Retinal pigment epithelial cell (primary cell): ENCODE data around the gene ABHD2.

Source experiments
- DNase-seq: peaks from one replicate; pipeline ENCODE4 v3.0.0-alpha.2; 2010; ENCODE audit warnings: low read depth
- H3K4me3 ChIP-seq: 2 replicates; pipeline ENCODE4 v1.5.1; 2011; ENCODE audit warnings: mild to moderate bottlenecking, low read length, control low read depth, moderate library complexity
- TF ChIP-seq, protein P1 (sequence below): conservative IDR thresholded peaks from 2 replicates; pipeline ENCODE4 v1.5.1; 2011; ENCODE audit warnings: low read depth, low read length, control low read depth, inconsistent platforms

Gene ABHD2

DNA sequence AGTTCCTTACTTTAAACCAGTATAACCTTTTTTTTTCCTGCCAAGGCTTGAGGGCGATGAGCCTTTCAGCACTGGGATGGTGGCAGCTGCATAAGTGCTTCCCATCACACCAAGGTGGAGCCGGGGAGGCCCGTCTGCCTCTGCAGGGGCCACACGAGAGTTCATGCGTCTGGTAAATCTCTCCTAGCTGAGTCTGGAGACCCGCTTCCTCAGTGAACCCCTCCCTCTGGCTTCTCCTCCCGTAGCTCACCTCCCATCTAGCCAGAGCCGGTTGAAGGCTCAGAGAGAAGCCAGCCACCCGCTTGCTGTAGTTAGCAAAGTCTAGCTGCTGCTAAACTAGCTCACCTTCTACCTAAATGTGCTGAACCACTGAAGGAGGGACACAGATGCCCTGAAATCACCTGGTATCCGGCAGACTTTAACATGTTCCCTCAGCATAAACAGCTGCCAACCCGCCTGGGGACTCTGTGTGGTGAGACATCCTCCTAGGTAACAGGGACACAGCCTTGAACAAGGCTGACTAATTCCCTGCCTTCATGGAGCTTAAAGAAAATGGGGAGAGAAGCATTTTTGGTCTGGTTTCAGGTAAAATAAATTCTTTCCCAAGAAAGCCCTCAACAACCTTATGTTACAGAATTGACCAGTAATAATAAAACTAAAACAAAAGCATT, 90.2 kb downstream of the ABHD2 start:
- DNase-seq, result no peak
- no peak overlapping the region for H3K4me3 ChIP-seq
- TF ChIP-seq, protein P1, sequence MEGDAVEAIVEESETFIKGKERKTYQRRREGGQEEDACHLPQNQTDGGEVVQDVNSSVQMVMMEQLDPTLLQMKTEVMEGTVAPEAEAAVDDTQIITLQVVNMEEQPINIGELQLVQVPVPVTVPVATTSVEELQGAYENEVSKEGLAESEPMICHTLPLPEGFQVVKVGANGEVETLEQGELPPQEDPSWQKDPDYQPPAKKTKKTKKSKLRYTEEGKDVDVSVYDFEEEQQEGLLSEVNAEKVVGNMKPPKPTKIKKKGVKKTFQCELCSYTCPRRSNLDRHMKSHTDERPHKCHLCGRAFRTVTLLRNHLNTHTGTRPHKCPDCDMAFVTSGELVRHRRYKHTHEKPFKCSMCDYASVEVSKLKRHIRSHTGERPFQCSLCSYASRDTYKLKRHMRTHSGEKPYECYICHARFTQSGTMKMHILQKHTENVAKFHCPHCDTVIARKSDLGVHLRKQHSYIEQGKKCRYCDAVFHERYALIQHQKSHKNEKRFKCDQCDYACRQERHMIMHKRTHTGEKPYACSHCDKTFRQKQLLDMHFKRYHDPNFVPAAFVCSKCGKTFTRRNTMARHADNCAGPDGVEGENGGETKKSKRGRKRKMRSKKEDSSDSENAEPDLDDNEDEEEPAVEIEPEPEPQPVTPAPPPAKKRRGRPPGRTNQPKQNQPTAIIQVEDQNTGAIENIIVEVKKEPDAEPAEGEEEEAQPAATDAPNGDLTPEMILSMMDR, result no peak

DNA sequence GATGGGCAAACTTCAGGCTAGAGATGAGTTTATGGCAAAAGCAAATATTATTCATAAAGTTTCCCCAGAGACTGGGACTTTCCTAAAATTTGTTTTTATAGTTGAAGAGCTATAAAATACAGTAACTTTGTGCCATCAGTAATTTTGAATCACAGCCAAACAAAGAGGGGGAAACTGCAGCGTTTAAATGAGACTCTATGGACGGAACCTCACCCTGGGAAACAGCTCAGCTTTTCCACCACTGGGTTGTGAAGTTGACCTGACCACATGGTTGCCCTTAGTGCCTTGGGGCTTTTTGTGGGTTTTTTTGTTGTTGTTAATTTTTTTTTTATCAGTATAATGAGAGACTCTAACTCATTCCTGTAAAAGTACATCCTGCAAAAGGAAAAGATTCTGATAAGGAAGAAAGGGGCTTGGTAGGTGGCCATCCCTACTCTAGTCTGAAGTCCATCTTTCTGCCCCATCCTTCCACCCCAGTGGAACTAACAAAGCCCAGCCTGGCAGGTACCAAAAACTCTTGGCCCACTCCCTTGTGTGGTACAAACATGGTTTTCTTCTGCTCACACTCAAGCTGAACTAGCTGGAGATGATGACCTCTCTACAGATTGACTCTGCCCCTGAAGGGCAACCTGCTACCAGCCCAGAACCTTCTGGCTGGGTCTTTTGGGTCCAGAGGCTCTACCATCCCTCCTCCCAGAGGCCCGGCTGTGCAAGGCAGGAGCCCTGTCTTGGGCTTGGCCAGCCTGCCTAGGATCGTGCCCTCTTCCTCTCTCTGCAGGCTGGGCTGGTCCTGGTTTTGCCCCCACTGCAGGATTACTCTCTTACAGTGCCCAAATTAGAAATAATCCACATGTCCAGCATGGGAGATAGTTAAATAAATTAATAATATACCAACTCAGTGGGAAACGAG, 92.0 kb downstream of the ABHD2 start:
- TF ChIP-seq, protein P1, result no peak
- DNase-seq, result no peak

DNA sequence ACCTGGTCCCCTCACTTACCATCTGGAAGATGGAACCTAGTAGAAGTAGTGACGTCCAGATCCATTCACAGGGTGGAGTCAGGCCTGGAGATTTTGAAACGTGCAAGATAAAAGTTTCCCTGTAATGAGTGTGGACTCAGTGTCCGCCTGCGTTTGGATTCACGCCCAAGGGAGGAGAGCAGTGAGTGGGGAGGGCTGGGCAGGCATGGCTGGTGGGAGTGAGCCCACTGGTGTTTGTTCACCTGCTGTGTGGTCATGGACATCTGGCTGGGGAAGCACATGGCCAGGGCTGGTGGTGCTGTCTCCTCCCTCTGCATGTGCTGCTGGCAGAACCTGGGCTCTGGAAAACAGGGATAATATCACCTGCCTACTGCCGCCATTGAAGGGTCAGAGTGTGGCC, 96.1 kb downstream of the ABHD2 start:
- TF ChIP-seq, protein P1, result no peak
- no peak for DNase-seq
- no peak overlapping the region for H3K4me3 ChIP-seq

More for the DNA sequence above, 92.0 kb downstream of the ABHD2 start:
- no peak overlapping the region for H3K4me3 ChIP-seq

DNA sequence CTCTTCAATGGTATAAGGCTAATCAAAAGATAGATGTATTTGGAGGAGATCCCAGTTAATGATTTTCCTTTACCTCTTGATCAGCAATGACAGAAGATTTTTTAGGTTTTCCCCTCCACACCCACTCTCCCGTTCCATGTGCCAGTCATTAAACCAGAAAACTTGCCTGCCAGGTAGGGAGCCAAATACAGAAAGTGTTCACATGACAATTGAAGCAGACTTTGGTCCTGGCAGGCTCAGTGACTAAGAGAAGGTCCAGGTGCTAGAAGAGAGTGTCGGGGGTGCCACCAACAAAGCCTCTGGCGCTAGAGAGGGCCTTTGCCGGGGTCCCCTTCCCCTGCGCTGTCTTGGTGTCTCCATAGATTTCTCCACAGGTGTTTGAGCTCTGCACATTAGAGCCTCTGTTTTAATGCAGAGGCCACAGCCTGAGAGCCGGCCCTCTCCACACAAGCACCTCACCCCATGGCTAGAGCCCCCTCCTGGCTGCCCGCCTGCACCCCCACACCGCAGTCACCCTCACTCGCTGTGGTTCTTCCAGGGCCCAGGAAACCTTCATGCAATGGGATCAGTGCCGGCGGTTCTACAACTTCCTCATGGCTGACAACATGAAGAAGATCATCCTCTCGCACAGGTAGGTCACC, 96.8 kb downstream of the ABHD2 start:
- TF ChIP-seq, protein P1, result no peak
- H3K4me3 ChIP-seq, result no peak overlapping the region

DNA sequence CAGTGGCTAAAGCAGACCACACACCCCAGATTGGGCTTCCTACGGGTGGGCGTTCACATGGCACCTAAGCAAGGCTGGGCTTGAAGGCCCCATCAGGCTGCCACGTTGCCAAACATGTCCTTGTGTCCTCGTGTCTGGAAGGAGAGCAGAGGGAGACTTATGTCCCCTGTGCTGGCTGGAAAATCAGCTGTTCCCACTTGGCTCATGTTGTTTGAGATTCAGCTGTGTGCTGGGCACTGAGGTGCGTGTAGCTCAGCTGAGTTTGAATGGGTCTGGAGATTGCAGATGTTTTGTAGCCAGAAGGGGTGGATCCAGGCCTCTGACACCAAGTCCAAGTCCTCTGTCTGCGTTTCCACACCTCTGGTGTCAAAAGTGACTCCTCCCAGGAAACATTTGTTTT, 98.5 kb downstream of the ABHD2 start:
- TF ChIP-seq, protein P1, result no peak
- DNase-seq, result no peak
- H3K4me3 ChIP-seq, result no peak overlapping the region

More for the DNA sequence above, 96.8 kb downstream of the ABHD2 start:
- no peak for DNase-seq

DNA sequence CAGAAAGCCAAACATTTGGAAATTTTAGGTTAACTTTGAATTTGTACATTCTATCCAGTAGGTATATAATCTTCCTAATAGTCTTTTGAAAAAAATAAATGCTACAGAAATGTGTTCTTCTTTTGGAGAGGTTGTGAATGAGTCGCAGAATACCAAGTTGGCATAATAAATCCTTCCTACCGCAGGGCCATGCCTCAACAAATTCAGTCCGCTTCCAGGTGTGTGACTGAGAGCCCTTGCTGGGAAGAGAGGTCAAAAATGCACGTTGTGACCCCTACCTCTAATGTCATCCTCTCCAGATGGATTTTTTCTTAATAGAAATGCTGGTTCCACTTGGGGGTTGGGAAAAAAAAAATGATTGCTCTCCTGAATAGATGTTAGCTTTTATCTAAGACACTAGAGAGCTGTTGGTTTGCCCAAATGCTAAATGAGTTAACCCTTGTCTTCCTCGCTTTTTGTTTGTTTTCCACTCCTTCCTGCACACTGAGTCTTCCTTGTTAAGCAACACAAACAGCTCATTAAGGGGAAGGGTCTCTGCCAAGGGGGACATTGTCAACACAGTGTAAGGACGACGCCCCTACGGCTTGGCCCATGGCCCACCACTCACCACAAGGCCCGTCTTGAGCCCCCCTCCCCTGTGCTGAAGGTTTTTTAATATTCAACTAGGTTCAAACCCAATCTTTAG, 99.2 kb downstream of the ABHD2 start:
- no peak for DNase-seq
- H3K4me3 ChIP-seq, result no peak overlapping the region
- TF ChIP-seq, protein P1, result no peak
